ENCODE data around the gene PAQR5. TPM values are rescaled to one million over a fixed set of nuclear protein-coding genes. Genes with fewer than 3 reads are reported as not detected.

Gene PAQR5
- polyA plus RNA-seq, 3 donors: 25.7 to 40.6 (median 32.8) TPM

DNA sequence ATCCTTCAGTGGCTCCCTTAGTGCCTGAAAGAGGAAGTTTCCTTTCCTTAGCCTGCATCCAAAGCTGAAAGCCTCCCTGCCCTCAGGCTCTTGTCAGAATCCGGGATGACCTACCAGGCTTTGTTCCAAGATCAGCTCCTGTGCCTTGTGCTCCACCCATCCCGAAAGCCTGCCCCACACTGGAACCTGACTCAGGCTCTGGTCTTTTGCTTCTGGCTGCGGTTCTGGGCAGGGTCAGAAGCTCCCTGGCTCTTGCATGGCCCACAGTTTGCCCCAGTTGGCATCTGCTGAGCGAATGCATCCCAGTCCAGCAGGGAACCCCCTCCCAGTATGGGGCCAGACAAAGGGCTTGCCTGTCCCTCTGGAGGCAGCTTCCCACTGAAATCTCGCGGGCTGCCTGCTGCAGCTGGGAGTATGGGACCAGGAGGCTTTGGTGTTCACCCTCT is 89.6 kb downstream of the PAQR5 start:
- no peak for DNase-seq

DNA sequence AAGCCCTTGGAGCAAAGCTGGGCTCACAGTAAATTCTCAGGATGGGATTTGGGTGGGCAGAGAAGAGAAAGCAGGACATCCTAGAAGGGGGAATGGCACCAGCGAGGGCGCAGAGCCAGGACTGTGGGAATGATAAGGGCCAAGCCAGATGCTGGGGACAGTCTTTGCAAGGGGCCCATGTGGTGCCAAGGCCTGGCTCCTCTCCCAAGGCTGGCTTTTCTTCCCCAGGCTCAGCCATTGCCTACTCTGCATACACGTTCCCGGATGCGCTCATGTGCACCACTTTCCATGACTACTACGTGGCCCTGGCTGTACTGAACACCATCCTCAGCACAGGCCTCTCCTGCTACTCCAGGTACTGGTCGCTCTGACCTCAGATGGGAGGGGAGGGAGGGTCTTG is 90.7 kb downstream of the PAQR5 start:
- DNase-seq: no peak

DNA sequence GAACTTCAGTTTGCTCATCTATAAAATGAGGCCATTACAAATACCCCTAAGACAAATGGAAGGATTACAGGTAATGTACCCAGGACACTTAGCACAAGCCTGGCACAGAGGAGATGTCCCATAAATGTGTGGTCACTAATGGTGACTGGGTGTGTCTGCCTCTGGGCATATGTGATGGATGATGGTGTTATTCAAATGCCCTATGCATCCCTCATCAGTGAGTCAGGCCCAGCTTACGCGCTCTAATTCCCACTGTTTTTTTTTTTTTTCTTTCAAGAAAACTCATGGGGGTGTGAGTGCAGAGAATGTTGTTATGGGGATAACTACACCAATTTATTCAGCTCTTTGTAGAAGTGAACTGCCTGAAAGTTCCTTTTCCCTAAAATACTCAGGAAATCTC is 91.9 kb downstream of the PAQR5 start:
- no peak for DNase-seq

DNA sequence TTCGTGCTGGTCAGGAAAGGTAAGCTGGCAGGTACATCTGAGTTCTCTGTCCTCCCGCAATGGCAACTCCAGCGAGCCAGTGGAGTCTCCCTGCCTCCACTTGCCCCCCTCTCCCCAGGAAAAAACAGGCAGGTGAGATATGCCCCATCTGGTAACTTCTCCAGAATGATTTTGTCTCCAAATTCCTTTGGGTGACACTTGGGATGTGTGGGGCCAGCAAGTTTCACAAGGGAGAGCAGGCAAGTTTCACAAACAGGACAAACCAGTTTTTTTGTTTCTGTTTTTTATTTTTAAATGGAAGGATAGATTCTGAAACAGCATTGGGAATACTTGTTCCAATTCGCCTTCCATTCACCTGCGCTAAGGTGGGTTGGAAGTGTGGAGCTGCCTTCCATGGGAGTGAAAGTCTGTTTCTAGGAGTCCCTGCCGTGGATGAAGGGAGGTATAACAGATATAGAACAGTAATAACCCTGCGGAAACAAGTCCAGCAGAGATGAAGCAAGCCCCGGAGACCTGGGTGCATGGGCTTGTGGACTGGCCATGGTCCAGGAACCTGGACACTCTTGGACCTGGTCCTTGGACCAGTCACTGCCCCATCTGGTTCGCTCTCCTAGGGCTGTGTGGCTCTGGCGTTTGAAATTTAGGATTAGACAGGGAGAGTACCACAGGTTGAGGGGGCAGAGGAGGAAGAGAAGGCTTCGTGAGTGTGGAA is 92.5 kb downstream of the PAQR5 start:
- DNase-seq: no peak

DNA sequence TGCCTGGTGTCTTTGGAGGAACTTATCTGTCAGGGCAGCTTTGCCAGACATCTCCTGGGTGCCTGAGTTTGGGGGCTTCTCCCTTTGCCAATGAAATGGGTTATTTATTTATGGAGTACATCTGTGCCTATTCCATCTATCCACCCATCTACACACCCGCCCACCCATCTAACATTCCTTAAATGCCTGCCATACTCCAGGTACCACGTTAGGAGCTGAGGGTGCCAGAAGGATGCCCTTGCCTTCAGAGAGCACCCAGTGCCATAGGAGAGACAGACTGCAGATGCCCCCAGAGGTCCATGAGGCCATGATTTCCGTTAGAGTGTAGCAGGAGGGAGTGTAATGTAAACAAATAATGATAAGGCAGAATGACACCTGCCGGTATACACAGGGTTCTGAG is 93.6 kb downstream of the PAQR5 start:
- DNase-seq: no peak

DNA sequence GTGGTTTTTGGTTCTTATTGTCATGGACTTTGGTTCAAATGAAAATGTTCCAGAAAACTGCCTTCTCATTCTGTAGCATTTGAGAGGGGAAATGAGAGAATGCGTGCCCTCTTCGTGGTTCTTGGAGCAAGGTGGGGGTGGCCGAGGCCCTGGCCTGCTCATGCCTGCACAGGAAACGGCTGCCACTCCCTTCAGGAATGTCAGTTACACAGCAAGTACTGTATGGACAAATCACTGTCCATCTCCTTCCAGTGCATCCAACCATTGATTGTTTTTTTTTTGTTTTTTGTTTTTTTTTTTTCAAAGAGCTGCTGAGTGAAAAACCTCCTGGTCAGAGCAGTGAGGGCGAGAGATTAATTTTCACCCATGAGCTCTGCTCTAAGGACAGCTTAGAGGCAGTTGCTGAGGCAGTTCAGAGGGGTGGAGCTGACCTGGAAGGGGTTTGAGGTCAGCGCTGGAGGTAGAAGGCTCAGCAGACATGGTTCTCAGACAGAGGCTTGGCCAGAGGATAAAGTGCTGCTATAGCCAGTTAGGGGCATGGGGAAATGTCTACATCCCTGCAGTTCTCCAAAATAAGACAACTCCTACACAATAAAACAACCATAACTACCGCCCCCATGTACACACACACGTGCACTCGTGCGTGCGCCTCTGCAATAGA is 95.2 kb downstream of the PAQR5 start:
- DNase-seq: peak; percentile 30

DNA sequence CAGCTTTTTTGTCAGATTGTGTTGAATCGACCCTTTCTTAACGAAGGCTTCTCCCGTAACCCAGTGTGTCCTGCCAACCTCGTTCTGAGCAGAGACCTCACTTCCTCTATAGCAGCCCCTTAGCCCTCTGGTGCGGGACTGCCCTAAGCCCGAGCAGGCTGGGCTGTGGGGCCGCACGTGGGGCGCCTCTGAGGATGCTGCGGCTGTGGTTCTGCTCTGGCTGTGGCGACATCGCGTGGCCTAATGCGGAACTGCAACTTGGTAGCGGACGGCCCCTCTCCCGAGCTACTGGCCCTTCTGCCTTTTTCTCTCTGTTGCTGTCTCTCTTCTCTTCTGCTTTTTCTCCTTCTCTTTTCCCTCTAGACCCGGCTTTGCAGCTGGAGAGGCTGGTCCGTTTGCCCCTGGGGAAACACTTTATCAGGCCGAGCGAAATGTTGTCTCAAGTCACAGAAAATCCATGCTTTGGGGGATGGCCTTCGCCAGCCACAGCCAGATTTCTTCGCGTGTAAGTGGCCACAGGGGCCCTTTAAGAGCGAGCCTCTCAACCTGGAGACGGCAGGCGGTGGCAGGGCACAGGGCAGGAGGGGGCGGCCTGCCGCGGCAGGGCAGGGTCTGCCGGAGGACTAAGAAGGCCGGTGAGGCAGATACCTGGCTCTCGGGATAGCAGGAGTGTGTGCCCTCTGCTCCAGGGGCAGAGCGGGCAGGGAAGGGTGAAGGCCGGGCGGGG is 96.0 kb downstream of the PAQR5 start:
- peak; percentile 73 for DNase-seq

DNA sequence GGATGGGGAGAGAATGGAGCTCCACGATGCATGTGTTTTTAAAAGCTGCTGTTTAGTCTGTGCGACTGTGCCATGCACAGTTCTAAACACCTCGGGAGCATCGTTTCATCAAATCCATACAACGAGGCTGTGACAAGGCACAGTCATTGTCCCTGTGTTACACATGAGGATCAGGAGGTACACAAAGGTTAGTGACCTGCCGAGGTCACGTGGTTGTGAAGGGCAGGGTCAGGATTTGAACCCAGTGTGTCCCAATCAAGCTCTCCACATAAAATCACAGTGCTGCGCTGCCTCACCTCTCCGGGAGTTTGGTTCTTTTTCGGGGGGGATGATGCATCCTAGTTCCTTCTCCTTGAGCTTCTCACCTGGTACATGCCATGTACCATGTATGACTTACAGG is 96.7 kb downstream of the PAQR5 start:
- DNase-seq: no peak

DNA sequence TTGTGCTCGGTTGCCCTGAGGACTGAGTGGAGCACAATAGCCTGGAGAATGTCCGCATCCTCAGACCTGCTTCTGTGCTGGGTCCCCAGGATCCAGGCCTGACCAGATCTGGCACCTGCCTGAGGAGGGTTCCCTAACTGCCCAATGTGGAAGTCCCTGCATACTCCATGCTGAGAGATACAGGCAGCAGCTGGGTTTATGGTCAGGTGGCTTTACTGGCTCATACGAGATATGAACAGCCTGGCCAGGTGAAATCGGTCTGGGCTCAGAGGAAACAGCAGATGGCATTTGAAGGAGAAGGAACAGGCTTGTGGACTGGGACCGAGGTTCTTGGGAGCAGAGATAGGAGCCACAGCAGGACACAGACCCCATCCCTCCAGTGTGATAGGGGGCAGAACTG is 97.3 kb downstream of the PAQR5 start:
- no peak for DNase-seq

DNA sequence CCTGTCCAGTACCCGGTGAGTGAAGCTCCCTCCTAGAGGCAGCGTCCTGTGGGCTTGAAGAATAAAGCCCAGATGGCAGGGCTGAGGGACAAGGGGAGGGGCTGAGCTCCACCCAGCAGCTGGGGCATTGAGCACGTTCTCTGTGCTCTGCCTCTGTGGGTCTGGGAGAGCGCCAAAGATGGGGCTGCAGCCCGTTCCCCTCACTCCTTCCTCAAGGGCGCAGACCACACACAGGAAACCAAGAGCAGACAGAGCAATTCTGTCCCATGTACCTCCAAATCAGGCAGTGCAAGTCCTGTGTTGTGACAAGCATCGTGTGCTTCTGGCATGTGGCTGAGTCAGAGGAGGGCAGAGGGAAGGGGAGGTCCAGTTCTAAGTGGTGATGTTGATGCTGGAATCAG is 99.8 kb downstream of the PAQR5 start:
- DNase-seq: no peak

DNA sequence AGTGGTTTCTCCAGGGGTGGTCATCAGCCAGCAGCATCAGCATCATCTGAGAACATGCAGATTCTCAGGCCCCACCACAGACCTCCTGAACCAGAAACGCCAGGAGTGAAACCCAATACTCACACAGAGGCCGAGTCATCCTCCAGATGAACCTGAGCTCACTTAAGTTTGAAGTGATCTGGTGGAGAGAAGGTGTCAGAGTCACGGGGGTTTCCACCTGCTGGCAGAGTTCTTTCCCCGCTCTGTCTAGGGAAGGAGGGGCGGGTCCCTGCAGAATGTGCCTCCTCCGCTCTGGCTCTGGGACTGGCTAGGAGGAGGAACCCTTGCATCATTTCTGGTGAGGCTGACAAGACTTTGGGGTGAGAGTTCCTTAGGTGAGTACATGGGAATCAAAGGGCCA is 102.1 kb downstream of the PAQR5 start:
- DNase-seq: no peak

DNA sequence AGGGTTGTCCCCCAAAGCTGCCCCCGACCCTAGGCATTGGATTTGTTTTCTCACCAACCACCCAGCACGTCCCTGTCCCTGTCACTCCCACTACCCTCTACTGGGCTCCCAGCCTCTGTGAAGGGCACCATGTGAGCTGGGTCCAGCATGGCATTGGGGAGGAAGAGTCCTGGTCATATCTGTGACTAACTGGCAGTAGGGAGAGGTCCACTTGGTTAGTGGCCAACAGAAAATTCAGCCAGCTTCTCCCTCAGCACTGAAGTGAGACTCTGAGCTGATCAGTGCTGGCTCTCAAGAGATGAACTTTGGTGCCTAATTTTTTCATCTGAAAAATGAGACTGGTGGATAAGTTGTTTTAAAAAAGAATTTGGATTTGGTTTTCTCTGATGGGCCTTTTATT is 104.1 kb downstream of the PAQR5 start:
- DNase-seq: no peak

DNA sequence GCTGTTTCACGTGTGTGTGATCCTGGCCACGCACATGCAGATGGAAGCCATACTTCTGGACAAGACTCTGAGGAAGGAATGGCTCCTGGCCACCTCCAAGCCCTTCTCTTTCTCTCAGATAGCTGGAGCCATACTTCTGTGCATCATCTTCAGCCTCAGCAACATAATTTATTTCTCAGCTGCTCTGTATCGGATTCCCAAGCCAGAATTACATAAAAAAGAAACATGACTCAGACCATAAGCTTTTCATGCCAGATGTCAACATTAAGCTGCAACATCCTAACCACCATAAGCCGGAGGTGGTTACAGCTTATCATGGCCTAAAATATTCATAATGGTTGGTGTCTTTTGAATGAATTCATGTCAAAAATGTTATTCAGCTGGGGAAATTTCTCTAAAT is 104.9 kb downstream of the PAQR5 start:
- DNase-seq: no peak

DNA sequence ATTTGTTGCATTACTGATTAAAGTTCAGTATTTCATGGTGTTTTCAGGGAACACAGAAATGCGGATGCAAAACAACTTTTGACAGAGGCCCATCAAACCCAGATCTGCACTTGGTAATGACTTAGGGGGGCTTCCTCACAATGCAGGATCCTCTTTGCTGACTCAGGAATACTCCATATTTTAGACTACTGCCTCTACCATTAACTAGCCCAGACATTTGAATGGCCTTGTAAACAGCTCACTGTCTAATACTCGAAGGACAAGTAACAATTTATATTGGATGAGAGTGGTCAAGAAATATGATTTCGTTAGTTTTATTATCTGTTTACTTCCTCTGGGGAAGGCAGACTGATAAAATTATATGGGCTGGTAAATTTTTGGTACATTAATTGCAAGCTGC is 106.4 kb downstream of the PAQR5 start:
- no peak for DNase-seq

DNA sequence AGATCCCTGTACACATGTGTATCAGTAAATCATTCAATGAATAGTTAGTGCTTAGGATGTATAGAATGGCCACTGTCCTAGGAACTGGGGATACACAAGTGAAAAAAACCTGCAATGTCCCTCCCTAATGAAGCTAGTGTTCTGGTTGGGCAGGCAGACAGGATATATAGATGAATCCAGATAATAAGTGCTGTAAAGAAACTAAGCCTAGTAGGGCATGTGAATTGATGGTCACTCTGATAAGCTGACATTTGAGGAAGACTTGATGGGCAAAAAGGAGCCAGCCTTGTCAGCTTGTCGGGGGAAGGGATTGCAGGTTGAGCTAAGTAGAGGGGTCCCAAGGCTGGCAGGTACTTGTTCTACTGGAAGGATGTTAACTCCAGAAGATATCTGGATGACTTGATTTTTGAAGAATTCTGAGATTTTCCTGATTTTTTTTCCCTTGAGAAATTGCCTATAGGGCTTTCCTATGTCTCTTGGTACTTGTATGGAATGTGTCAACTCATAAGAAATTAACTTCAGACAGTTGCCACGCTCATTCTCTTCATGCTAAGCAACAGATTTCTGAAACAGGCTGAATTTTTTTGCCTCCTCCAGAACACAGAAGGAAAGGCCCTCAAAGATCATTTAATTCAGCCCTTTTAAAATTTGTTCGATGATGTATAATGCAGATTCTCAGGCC is 109.1 kb downstream of the PAQR5 start:
- DNase-seq: no peak

DNA sequence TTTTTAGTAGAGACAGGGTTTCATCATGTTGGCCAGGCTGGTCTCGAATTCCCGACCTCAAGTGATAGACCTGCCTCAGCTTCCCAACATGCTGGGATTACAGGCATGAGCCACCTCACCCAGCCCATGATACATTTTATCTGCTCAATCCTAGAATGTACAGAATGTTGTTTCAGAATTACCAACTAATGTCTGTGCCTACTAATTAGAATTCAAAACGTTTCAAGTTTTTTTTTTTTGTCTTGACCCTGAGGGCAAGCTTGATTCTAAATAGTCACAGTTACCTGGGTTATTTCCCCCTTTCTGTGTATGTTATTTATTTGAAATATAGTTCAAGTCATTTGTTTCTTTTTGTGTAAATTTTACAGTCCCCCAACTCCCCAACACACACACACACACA is 110.1 kb downstream of the PAQR5 start:
- no peak for DNase-seq

DNA sequence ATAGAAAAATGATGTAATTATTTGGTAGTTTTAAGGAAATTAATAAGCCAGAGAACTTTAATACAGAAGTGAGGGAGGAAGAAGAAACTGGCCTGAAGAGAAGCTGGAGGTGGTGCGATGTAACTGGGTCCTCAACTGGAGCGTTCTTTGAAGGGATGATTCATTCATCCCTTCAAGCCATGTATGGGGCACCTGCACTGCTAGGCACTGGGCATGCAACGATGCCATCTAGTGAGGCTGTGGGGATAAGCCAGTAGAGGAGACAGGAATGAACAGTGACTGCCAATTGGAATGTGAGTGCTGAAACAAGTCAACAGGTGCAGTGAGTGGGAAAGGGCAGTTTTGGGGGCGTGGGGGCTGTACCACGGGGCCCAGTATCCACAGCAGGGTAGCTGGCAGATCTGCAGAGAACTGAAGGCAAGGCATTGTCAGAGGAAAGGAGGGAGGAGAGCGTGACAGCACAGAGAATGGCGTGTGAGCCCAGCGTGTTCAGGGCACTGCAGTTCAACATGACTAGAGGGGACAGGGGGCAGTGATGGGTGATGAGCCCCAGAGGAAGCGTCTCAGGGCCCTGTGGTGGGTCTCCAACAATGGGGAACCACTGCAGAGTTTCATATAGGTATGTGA is 111.6 kb downstream of the PAQR5 start:
- peak; percentile 40 for DNase-seq

DNA sequence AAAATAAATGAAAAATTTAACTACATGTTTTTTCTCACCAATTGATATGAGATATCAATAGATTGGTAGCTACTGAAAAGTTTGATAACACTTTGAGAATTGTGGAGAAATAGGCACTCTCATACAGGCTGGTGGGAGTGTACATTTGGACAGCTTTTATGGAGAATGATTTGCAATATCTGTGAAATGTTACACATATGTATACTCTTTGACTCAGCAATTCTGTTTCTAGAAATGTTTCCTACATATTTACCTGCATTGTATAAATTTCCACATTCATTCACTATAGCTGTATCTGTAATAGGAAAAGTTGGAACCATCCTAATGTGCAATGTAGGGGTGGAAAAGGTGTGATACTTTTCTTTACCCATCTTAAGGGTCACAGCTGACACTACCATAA is 113.6 kb downstream of the PAQR5 start:
- no peak for DNase-seq

DNA sequence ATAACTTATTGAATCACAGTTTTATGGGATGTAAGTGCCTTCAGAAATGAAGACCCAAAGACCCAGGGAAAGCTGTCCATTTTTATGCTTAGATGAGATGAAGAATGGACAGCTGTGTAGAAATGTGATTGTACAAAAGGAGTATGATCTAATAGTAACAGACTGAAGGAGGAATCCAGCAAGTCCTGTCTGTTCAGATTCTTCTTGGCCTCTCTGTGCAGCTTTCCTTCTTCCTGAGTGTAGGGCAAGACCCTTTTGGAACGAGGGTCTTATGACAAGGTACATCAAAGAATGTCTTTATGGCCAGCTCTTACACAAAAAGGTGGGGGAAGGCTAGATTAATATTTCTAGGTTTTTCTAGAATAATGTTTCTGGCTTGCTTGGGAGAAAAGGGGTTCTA is 114.0 kb downstream of the PAQR5 start:
- DNase-seq: no peak

DNA sequence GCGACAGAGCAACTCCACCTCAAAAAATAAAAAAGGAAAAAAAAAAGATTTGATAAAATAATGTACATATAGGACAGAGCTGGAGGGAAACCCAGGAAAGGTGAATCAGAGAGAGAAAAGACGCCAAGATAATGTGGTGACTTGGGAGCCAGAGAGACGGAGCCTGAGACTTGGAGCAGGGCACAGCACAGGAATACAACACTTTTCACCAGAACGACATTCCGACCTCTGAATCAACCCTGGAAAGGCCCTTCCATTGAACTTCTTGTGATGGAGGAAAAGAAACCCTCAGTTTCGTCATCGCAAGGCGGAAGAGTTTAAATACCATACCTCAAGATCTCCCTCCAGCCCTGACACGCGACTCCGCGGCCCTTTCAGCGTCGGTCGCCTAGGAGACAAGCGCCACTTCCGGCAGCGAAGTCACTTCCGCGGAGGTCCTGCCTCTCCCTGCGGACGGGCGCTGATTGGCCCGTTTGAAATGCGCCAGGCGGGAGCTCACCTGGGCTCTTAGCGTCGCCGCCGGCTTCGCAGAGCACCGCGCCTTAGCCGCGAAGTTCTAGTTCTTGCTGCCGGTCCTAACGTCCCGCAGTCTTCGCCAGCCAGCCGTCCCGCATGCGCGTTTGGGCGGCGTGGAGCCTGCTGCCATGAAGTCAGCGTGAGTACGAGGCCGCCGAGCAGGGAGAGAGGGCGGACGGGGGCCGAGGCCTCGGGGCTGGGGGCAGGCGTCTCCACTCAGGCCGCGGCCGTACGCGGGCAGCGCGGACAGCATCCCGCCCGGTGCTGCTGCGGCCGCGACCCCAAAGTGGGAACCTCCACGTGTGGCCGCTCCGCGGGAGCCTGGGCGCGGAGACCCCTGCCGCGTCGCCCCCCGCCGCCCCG is 115.3 kb downstream of the PAQR5 start, which contains the start of gene KIF23:
KIF23 (plus strand) TSS at position 528 of the 879 bp plus-strand sequence; CDS start at position 645, 117 bp downstream.
- DNase-seq: peak; percentile 93

DNA sequence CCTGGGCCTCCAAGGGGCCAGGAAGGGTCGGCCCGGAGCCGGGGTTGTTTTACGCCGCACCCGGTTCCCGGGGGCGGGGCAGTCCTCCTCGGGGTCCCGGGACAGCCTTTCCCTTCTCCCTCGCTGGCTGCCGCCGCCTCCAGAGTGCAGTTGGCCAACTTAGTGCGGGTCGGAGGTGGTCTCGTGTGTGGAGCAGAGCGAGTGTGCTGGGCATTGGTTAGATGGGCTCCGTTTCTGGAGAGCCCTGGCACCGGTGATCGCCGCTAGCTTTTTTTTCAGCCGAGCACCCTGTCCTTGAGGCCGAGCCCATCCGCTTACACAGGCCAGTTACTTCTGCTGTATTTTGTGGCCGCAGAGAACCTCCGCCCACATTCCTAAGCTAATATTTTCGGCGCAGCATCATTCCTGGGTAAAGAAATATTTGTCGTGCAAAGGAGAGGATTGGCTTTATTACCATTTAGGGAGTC is 116.0 kb downstream of the PAQR5 start:
- DNase-seq: peak; percentile 62

Measured in renal pelvis (tissue), 4 donors.